NCI-H1105 treated with DMSO at 0.1 percent for 48 hours (cell line): Measurements from ENCODE around the gene VCAN.
A peak's percentile ranks its signal among the peaks of the same experiment; 100 is the strongest.

Experiments used
- DNase-seq: peaks from one replicate; lab custom pipeline; 2025; lab: John Stamatoyannopoulos, UW

The VCAN gene

GRCh38 chr5:83498585-83498984 is 27.0 kb downstream of the VCAN start:
- no peak for DNase-seq

GRCh38 chr5:83503662-83504061 is 32.1 kb downstream of the VCAN start:
- peak; percentile 27 for DNase-seq

GRCh38 chr5:83507431-83507830 is 35.9 kb downstream of the VCAN start:
- DNase-seq, result no peak

GRCh38 chr5:83509540-83509939 is 38.0 kb downstream of the VCAN start:
- peak; percentile 44 for DNase-seq

GRCh38 chr5:83510260-83510659 is 38.7 kb downstream of the VCAN start:
- no peak for DNase-seq

GRCh38 chr5:83512061-83512745 is 40.7 kb downstream of the VCAN start:
- DNase-seq, result no peak

- no peak for DNase-seq
These were observed 41.5 kb downstream of the VCAN start for GRCh38 chr5:83513081-83513480.

GRCh38 chr5:83513491-83513890 is 41.9 kb downstream of the VCAN start:
- DNase-seq, result no peak

- no peak for DNase-seq
These were observed 44.8 kb downstream of the VCAN start for GRCh38 chr5:83516377-83516776.

GRCh38 chr5:83517072-83517687 is 45.6 kb downstream of the VCAN start:
- DNase-seq, result no peak

GRCh38 chr5:83517688-83518085 is 46.1 kb downstream of the VCAN start:
- DNase-seq, result no peak

GRCh38 chr5:83518319-83519061 is 46.9 kb downstream of the VCAN start:
- DNase-seq, result no peak

- no peak for DNase-seq
These were observed 50.9 kb downstream of the VCAN start for GRCh38 chr5:83522446-83522845.

GRCh38 chr5:83523929-83524328 is 52.4 kb downstream of the VCAN start:
- no peak for DNase-seq

- no peak for DNase-seq
These were observed 52.8 kb downstream of the VCAN start for GRCh38 chr5:83524345-83524744.

- DNase-seq, result no peak
These were observed 53.4 kb downstream of the VCAN start for GRCh38 chr5:83524991-83525390.

GRCh38 chr5:83526289-83526688 is 54.7 kb downstream of the VCAN start:
- no peak for DNase-seq

GRCh38 chr5:83527221-83527620 is 55.7 kb downstream of the VCAN start:
- DNase-seq, result no peak

GRCh38 chr5:83527722-83528438 is 56.3 kb downstream of the VCAN start:
- no peak for DNase-seq

- DNase-seq, result no peak
These were observed 56.9 kb downstream of the VCAN start for GRCh38 chr5:83528439-83528769.

GRCh38 chr5:83530193-83530592 is 58.6 kb downstream of the VCAN start:
- DNase-seq, result no peak

- no peak for DNase-seq
These were observed 60.1 kb downstream of the VCAN start for GRCh38 chr5:83531661-83532060.
